Natural killer cell (primary cell): ENCODE results near the gene PSMD13. TPM values are rescaled to one million over a fixed set of nuclear protein-coding genes. Genes with fewer than 3 reads are reported as not detected.
"Not testable (repeated sequence)": the region's sequence is repeated elsewhere in the genome, so short reads cannot be mapped to it uniquely, and the experiment has no call there.

Experiments
- ATAC-seq, 3 donors: fragments of 150-1000 bp in 2 of 3; fragments of 200-7000 bp in 1 of 3; cut with Tn5 transposase; 1 replicate in 1 of 3; 2 replicates in 2 of 3; pipeline ENCODE4 v1.10.0; 2021; ENCODE audit warnings: mild to moderate bottlenecking in 2 of 3, moderate library complexity in 2 of 3
- DNase-seq, 2 donors: peaks; one replicate each; pipeline versions ENCODE4 v3.0.0 to v3.0.0-alpha.2; 2013 to 2021; ENCODE audit warnings: mixed read lengths in 1 of 2
- H3K27ac ChIP-seq: one replicate; pipeline ENCODE4 v1.5.1; 2013; ENCODE audit warnings: mild to moderate bottlenecking, low read length
- H3K27me3 ChIP-seq: one replicate; pipeline ENCODE4 v1.6.1; 2013; ENCODE audit warnings: low read length; ENCODE audit not compliant: control insufficient read depth, insufficient read depth
- H3K36me3 ChIP-seq: one replicate; pipeline ENCODE4 v1.6.1; 2013; ENCODE audit warnings: low read length; ENCODE audit not compliant: control insufficient read depth, insufficient read depth
- H3K4me1 ChIP-seq: one replicate; pipeline ENCODE4 v1.6.1; 2013; ENCODE audit warnings: low read length; ENCODE audit not compliant: control insufficient read depth, insufficient read depth
- H3K4me3 ChIP-seq: one replicate; pipeline ENCODE4 v1.5.1; 2013; ENCODE audit warnings: low read length
- H3K9me3 ChIP-seq: one replicate; pipeline ENCODE4 v1.6.1; 2013; ENCODE audit warnings: low read length; ENCODE audit not compliant: control insufficient read depth, insufficient read depth
- H3K27ac Mint-ChIP-seq, 2 donors: one replicate each; pipeline ENCODE4 v1.8.0; 2022; ENCODE audit warnings: mild to moderate bottlenecking in 2 of 2, mixed read lengths in 2 of 2, moderate library complexity in 1 of 2
- H3K27me3 Mint-ChIP-seq, 2 donors: one replicate each; pipeline ENCODE4 v1.8.0; 2022; ENCODE audit warnings: low read depth in 2 of 2, mixed read lengths in 2 of 2
- H3K36me3 Mint-ChIP-seq: one replicate; pipeline ENCODE4 v1.8.0; 2022; ENCODE audit warnings: mixed read lengths
- H3K4me1 Mint-ChIP-seq, 2 donors: one replicate each; pipeline ENCODE4 v1.8.0; 2022; ENCODE audit warnings: mixed read lengths in 2 of 2
- H3K4me3 Mint-ChIP-seq: one replicate; pipeline ENCODE4 v1.8.0; 2022; ENCODE audit warnings: mild to moderate bottlenecking, moderate library complexity, mixed read lengths
- H3K9me3 Mint-ChIP-seq, 2 donors: one replicate each; pipeline ENCODE4 v1.8.0; 2022; ENCODE audit warnings: mixed read lengths in 2 of 2
- WGBS: methylation state at CpG from one replicate; pipeline ENCODE4 v1.1.7; 2013; ENCODE audit warnings: missing lambda C conversion rate; ENCODE audit not compliant: insufficient coverage; 5-methylcytosine and 5-hydroxymethylcytosine counted together
- intact Hi-C: fragments of 100-400 bp; cut with micrococcal nuclease; formaldehyde crosslinking; loops from one replicate; pipeline ENCODE4 v1.14.2; 2022
- total RNA-seq, 4 donors: library from RNA; stranded (reverse); fragments of 120-200 nt in 1 of 4; gene quantifications; one replicate each; pipeline versions ENCODE4 v1.2.3 to v1.2.4, GENCODE V29; 2013 to 2022
- TF ChIP-seq, protein P1 (sequence below): fragments of 200-600 bp; IDR thresholded peaks from one replicate; pipeline ENCODE4 v1.8.0; 2022; ENCODE audit warnings: antibody characterized with exemption

Gene PSMD13
- 100 to 1,000 TPM in 2 of 3 donors, 10 to 100 TPM in 1; 94.6 to 111 (median 104) TPM for total RNA-seq
- total RNA-seq (2013) = 112 TPM

DNA sequence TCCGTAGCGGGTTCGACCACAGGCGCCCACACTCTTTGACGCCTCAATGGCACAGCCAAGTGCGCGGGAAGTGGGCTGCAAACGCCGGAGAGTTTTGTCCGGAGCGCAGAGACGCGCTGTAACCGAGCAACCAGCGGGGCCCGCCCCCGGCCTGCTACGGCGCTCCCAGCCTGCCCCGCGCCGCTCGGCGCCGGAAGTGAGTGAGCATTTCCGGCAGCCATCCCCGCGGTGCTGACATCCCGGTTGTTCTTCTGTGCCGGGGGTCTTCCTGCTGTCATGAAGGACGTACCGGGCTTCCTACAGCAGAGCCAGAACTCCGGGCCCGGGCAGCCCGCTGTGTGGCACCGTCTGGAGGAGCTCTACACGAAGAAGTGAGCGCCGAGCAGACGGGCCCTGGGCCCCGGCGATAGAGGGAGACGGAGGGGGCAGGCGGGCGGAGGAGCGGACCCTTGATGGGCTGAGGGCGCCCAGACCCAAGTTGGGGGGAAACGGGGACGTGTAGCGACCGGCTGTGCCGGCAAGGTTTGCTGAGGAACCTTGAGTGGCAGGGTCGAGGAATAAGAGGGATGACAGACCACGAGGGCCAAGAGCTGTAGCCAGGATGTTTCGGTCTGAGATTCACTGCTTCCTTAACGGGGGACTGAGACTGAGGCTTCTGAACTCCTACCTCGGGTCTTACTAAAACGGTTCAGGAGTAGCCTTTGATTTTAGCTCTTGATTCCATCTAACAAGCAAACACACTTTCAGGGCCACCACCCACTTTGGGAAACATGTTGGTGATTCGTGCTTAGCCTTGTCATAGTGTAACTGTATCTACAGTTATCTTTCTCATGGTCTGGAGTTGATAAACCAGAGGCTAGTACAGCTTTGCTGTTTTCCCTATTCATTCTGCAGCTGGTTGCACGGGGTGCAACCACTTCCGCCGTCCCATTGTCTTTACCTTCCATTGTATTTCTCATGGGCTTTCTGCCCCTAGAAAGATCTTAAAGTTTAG is at the start of gene PSMD13:
Gene PSMD13, plus strand, starts transcription at position 203 of the 994 bp plus-strand sequence. Its CDS starts 74 bp downstream, at position 277.
- H3K27me3 Mint-ChIP-seq = no peaks in the 10 kb centered on the region
- H3K27ac Mint-ChIP-seq = peak within 1 kb of the TSS; percentile 98
- peak within 1 kb of the TSS; percentile 97 for H3K4me3 Mint-ChIP-seq
- H3K4me1 Mint-ChIP-seq = peaks cover 38 to 42% of the 10 kb centered on the region in 2 donors
- peak within 1 kb of the TSS; percentile 99 for H3K4me3 ChIP-seq
- TF ChIP-seq, protein P1, sequence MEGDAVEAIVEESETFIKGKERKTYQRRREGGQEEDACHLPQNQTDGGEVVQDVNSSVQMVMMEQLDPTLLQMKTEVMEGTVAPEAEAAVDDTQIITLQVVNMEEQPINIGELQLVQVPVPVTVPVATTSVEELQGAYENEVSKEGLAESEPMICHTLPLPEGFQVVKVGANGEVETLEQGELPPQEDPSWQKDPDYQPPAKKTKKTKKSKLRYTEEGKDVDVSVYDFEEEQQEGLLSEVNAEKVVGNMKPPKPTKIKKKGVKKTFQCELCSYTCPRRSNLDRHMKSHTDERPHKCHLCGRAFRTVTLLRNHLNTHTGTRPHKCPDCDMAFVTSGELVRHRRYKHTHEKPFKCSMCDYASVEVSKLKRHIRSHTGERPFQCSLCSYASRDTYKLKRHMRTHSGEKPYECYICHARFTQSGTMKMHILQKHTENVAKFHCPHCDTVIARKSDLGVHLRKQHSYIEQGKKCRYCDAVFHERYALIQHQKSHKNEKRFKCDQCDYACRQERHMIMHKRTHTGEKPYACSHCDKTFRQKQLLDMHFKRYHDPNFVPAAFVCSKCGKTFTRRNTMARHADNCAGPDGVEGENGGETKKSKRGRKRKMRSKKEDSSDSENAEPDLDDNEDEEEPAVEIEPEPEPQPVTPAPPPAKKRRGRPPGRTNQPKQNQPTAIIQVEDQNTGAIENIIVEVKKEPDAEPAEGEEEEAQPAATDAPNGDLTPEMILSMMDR = no peak
- H3K36me3 Mint-ChIP-seq = peaks cover 5% of the 10 kb centered on the region
- intact Hi-C loops = loop anchor here (1.0 to 5.0 kb wide), 4 partner anchors 30 to 280 kb away; partner anchors contain the start of genes BET1L, PTDSS2 and RIC8A
- peak; percentile 87 to 94 for DNase-seq
- H3K36me3 ChIP-seq = peaks cover 13% of the 10 kb centered on the region
- H3K27me3 ChIP-seq = no peaks in the 10 kb centered on the region
- peaks cover 20% of the 10 kb centered on the region for H3K4me1 ChIP-seq
- H3K9me3 ChIP-seq = no peaks in the 10 kb centered on the region
- WGBS = under 1% methylated on average over 62 of the region's 62 CpGs
- peak within 1 kb of the TSS; percentile 100 for H3K27ac ChIP-seq
- H3K9me3 Mint-ChIP-seq = no peaks in the 10 kb centered on the region
- peak; percentile 76 to 90 (median 79) for ATAC-seq

DNA sequence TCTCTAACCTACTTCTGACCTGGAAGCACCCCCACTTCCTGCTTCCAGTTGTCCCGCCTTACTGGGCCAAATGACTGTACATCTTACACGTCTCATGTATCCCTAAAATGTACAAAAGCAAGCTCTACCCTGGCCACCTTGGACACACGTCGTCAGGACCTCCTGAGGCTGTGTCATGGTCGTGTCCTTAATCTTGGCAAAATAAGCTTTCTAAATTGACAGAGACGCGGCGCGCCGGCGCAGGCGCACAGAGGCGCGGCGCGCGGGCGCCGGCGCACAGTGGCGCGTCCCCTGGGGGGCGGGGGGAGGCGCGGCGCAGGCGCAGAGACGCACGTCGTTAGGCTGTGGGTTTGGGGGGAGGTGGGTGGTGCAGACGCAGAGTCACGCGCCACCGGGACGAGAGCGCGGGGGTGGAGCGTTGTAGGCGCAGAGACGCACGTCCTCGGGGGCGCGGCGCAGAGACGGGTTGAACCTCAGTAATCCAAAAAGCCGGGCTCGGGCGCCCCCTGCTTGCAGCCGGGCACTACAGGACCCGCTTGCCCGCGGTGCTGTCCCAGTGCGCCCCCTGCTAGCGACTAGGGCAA is 47.5 kb upstream of the PSMD13 start:
- H3K4me3 Mint-ChIP-seq, H3K27me3 Mint-ChIP-seq, H3K4me3 ChIP-seq, H3K36me3 ChIP-seq, intact Hi-C loops, H3K9me3 Mint-ChIP-seq, H3K27ac ChIP-seq, H3K9me3 ChIP-seq, H3K27me3 ChIP-seq, H3K27ac Mint-ChIP-seq, H3K36me3 Mint-ChIP-seq: not testable (repeated sequence)
- ATAC-seq (peak in 1 of 3 donors; percentile 11), DNase-seq (peak; percentile 16 to 44)
- 79% methylated on average over 19 of the region's 55 CpGs for WGBS
- H3K4me1 ChIP-seq = peaks cover 14% of the 10 kb centered on the region
- peaks cover 0 to 10% of the 10 kb centered on the region in 2 donors for H3K4me1 Mint-ChIP-seq

DNA sequence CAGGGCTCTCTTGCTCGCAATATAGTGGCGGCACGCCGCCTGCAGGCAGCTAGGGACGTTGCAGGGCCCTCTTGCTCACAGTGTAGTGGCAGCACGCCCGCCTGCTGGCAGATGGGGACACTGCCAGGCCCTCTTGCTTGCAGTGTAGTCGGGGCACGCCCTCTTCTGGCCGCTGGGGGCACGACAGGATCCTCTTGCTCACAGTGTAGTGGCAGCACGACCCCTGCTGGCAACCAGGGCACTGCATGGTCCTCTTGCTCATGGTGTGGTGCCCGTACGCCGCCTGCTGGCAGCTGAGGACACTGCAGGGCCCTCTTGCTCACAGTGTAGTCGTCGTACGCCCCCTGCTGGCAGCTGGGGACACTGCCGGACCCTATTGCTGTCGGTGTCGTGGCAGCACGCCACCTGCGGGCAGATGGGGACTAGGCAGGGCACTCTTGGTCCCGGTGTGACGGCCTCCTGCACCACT is 46.9 kb upstream of the PSMD13 start:
- H3K4me3 Mint-ChIP-seq, H3K9me3 Mint-ChIP-seq, H3K9me3 ChIP-seq, H3K27ac ChIP-seq, H3K4me3 ChIP-seq, intact Hi-C loops, H3K27ac Mint-ChIP-seq, H3K27me3 ChIP-seq, H3K27me3 Mint-ChIP-seq, H3K36me3 Mint-ChIP-seq, H3K36me3 ChIP-seq: not testable (repeated sequence)
- peaks cover 14% of the 10 kb centered on the region for H3K4me1 ChIP-seq
- peak in 1 of 2 donors; percentile 28 for DNase-seq
- peak; percentile 57 to 87 (median 65) for ATAC-seq
- 70% methylated on average over 7 of the region's 25 CpGs for WGBS
- TF ChIP-seq, protein P1 = peak; percentile 43
- peaks cover 0 to 10% of the 10 kb centered on the region in 2 donors for H3K4me1 Mint-ChIP-seq

DNA sequence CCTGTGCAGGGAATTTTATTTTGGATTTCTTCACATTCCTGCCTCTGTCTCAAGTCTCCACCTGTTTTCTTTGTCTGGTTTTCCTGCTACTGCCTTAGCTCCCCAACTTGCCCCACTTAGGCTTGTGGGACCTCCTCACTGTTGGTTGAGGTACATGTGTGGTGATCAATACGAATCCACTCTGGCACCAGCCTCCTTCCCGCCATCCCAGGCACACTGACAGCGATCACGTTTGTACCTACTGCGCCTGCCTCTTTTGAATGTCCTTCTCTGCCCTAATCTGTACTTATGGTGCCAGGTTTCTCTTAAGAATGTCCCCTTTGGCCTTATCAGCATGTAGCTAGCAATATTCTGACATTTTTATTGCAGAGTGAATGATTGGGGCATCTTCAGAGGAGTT is 46.2 kb upstream of the PSMD13 start:
- H3K27me3 Mint-ChIP-seq, intact Hi-C loops, H3K27ac Mint-ChIP-seq, H3K36me3 Mint-ChIP-seq, ATAC-seq, DNase-seq, H3K9me3 Mint-ChIP-seq, H3K4me3 ChIP-seq, H3K36me3 ChIP-seq, H3K9me3 ChIP-seq, H3K27ac ChIP-seq, H3K4me3 Mint-ChIP-seq, H3K27me3 ChIP-seq: not testable (repeated sequence)
- H3K4me1 ChIP-seq = peaks cover 14% of the 10 kb centered on the region
- peaks cover 0 to 10% of the 10 kb centered on the region in 2 donors for H3K4me1 Mint-ChIP-seq
- 85% methylated on average over 2 of the region's 5 CpGs for WGBS
